GM12875 (cell line): ENCODE results near the gene ARID1A.

Experiments
- H3K4me3 ChIP-seq: one replicate; pipeline ENCODE4 v1.5.1; 2011; ENCODE audit warnings: low read depth, low read length, control low read depth
- TF ChIP-seq, protein P1 (sequence below): IDR thresholded peaks from 2 replicates; pipeline ENCODE4 v1.5.1; 2011; ENCODE audit warnings: low read depth, mild to moderate bottlenecking, control low read depth, inconsistent platforms, low read length, moderate library complexity, borderline replicate concordance; ENCODE audit not compliant: insufficient read depth

ARID1A gene

DNA sequence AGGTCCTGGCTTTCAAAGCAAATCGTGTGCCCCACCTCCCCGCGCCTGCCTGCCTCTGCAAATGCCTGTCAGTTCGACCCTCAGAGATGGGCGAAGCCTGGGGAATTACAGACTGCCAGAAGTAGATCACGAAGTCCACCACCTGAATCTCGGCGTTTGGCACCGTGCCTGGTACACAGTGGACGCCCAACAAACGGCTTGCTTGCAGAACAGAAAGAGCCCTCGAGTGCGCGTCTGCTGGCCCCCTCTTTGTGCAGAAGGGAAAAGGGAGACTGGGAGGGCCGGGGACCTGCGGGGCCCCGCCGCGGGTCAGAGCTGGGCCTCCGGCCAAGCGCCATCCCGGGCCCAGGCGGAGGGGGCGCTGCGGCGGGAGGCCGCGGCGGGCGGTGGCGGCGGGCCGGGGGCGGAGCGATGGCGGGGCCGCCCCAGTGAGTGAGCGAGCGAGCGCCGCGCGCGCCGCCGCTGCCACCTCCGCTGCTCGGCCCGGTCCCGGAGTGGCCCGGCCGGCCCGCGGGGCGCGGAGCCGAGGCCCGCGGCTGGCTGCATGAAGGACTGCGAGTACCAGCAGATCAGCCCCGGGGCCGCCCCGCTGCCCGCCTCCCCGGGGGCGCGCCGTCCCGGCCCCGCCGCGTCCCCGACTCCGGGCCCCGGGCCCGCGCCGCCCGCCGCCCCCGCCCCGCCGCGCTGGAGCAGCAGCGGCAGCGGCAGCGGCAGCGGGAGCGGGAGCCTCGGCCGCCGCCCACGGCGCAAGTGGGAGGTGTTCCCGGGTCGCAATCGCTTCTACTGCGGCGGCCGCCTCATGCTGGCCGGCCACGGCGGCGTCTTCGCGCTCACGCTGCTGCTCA lies 130.7 kb downstream of the ARID1A start, which contains the start of gene ZDHHC18:
Gene ZDHHC18 (plus strand): TSS at position 428 of the 845 bp plus-strand sequence. CDS start 117 bp downstream, at position 545.
- H3K4me3 ChIP-seq, result peak within 1 kb of the TSS; percentile 69
- TF ChIP-seq, protein P1, sequence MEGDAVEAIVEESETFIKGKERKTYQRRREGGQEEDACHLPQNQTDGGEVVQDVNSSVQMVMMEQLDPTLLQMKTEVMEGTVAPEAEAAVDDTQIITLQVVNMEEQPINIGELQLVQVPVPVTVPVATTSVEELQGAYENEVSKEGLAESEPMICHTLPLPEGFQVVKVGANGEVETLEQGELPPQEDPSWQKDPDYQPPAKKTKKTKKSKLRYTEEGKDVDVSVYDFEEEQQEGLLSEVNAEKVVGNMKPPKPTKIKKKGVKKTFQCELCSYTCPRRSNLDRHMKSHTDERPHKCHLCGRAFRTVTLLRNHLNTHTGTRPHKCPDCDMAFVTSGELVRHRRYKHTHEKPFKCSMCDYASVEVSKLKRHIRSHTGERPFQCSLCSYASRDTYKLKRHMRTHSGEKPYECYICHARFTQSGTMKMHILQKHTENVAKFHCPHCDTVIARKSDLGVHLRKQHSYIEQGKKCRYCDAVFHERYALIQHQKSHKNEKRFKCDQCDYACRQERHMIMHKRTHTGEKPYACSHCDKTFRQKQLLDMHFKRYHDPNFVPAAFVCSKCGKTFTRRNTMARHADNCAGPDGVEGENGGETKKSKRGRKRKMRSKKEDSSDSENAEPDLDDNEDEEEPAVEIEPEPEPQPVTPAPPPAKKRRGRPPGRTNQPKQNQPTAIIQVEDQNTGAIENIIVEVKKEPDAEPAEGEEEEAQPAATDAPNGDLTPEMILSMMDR, result peak; percentile 74

DNA sequence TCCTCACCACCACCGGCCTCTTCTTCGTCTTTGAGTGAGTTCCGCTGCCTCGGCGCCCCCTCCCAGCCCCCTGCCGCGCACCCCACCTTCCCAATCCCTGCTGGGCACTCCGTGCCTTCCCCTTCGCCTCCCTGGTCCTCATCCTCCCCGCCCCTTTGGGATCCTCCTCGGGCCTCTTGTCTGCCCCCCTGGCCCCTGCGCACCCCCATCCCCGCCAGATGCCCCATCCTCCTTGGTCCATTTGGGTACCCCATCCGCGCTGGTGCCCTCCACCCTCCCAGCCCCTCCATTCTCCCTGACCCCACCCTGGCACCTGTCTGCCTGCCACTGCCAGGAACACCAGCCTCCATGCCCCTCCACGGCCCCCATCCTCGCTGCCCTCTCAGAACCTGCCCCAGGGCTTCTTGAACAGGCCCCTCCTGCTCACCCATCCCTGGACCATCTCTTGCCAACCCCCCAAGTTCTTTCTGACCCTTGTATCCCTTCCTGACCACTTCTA lies 131.3 kb downstream of the ARID1A start:
- TF ChIP-seq, protein P1, result no peak
- H3K4me3 ChIP-seq, result peak overlapping the region; percentile 69

DNA sequence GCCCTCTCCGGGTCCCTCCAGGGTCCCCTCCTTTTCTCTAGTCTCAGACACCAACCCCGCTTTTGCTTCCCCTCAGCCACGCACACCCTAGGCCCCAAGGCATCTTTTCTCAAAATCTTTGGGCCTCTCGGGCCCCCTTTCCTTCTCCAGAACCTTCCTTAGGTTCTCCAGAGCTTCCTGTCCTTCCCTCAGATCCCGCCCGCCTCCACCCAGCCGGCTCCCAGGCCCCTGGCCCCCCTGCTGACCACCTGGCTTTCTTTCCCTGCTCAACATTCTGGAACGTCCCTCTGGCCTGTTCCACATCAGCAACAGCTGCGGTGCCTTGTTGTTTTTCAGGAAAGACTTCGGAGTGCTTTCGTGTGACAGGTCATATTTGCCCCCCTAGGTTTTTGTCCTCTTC lies 131.8 kb downstream of the ARID1A start:
- TF ChIP-seq, protein P1, result no peak
- H3K4me3 ChIP-seq, result peak overlapping the region; percentile 69

DNA sequence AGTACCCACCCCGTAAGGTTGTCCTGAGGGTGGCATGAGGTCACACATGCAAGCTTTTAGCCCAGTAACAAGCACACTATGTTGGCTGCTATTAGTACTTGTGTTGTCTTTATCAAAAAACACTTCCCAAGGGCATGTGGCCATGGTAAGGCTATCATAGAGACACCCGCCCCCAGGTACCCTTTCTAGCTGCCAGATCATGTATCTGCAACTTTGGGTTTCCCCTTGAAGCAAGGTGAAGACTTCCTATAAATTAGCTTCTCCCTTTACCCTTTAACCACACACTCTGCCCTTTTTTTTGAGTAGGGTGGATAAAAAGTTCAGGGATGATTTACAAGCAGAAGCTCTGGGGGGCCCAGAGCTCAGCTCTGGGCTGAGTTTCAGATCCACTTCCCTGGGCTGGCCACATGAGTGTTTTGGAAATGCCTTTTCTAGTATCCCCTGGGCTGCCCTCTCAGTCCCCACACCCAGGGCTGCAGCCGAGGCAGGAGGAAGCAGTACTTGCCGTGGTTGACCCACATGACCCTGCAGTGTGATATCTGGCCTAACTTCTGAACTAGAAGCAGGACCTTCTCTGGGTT lies 132.7 kb downstream of the ARID1A start:
- TF ChIP-seq, protein P1, result no peak
- peak overlapping the region; percentile 69 for H3K4me3 ChIP-seq

DNA sequence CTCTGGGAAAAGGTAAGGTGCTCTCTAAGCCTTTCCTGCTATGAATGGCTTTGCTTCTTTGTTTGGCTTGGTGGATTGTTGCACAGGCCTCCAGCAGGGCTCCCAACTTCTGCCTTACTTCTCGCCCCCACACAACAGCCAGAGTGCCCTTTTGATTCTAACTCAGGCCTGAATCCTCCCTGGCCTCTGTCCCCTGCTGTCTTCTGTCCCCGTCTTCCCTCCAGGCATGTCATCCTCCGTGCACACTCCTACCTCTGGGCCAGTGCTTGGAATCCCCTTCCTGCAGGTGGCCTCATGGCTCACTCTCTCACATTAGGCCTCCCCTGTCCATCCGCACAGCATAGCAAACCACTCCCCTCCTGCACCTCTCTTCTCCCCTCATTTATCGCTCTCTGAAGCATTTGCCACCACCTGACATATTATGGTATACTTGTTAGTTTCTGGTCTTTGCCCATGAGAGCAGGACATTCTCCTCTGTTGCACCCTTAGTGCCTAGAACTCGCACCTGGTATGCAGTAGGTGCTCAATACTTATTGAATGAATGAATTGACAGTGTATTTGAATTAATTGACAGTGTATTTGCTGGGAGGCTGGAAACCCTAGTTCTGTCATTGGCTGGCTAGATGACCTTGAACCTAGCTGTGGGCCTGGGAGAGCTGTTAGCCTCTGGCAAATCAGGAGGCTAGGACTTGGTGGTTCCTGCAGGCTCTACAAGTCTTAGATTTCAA lies 133.5 kb downstream of the ARID1A start:
- H3K4me3 ChIP-seq, result peak overlapping the region; percentile 69

DNA sequence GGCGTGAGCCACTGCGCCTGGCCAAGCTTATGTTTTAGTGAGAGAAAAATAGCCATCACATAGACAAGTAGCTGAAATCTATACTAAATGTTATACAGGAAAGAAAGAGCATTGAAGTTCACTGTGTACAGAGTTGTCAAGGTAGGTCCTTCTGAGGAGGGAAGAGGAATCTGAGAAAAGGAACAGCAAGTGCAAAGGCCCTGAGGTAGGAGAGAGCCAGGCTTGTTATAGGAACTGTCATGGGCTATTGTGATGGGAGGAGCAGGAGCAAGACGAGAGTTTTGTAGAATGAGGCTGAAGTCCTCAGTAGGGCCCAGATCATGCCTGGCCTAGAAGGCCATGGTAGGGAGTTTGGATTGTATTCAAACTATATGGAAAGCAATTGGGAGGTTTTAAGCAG lies 135.2 kb downstream of the ARID1A start:
- no peak overlapping the region for H3K4me3 ChIP-seq
- TF ChIP-seq, protein P1, result no peak

More for the DNA sequence above, 133.5 kb downstream of the ARID1A start:
- TF ChIP-seq, protein P1, result no peak
